Activated CD4-positive, alpha-beta T cell treated with anti-CD3 and anti-CD28 coated beads for 36 hours (primary cell): ENCODE measurements around the gene GLIPR2. TPM values are rescaled to one million over a fixed set of nuclear protein-coding genes. Genes with fewer than 3 reads are reported as not detected.

ENCODE experiments used
- ATAC-seq: fragments of 200-7000 bp; cut with Tn5 transposase; one replicate; pipeline ENCODE4 v1.10.0; 2021; ENCODE audit warnings: mild to moderate bottlenecking, moderate library complexity
- CTCF ChIA-PET: fragments of 350-600 bp; sonication (Branson Sonifier 250); formaldehyde crosslinking; loops from one replicate; lab custom pipeline; 2021; ENCODE audit warnings: antibody characterized with exemption; lab: Charles Lee
- POLR2A ChIA-PET: fragments of 350-600 bp; sonication (Branson Sonifier 250); formaldehyde crosslinking; loops from one replicate; lab custom pipeline; 2021; ENCODE audit warnings: antibody characterized with exemption, inconsistent platforms; lab: Charles Lee
- DNase-seq: peaks from one replicate; pipeline ENCODE4 v3.0.0-alpha.2; 2020
- H3K27ac Mint-ChIP-seq: one replicate; pipeline ENCODE4 v1.8.0; 2021; ENCODE audit warnings: mixed read lengths
- H3K27me3 Mint-ChIP-seq: one replicate; pipeline ENCODE4 v1.8.0; 2021; ENCODE audit warnings: mixed read lengths
- H3K36me3 Mint-ChIP-seq: one replicate; pipeline ENCODE4 v1.8.0; 2021; ENCODE audit warnings: low read depth, mixed read lengths
- H3K4me1 Mint-ChIP-seq: one replicate; pipeline ENCODE4 v1.8.0; 2021; ENCODE audit warnings: mixed read lengths
- H3K4me3 Mint-ChIP-seq: one replicate; pipeline ENCODE4 v1.8.0; 2021; ENCODE audit warnings: mild to moderate bottlenecking, moderate library complexity, mixed read lengths
- H3K9me3 Mint-ChIP-seq: one replicate; pipeline ENCODE4 v1.8.0; 2021; ENCODE audit warnings: low read depth, mixed read lengths
- intact Hi-C, 2 experiments: fragments of 100-400 bp; cut with DNase I in 1 of 2; cut with micrococcal nuclease in 1 of 2; formaldehyde crosslinking; loops; one replicate each; pipeline versions ENCODE4 v1.14.2 to v1.15.1; 2022 to 2024; cut with DNase I, micrococcal nuclease
- total RNA-seq, 2 experiments: library from RNA; stranded (reverse); gene quantifications; one replicate each; pipeline ENCODE4 v1.2.3, GENCODE V29; 2021

GLIPR2 gene
- total RNA-seq, 2 experiments from 2014 or later, result 13.7 to 18.4 TPM

DNA sequence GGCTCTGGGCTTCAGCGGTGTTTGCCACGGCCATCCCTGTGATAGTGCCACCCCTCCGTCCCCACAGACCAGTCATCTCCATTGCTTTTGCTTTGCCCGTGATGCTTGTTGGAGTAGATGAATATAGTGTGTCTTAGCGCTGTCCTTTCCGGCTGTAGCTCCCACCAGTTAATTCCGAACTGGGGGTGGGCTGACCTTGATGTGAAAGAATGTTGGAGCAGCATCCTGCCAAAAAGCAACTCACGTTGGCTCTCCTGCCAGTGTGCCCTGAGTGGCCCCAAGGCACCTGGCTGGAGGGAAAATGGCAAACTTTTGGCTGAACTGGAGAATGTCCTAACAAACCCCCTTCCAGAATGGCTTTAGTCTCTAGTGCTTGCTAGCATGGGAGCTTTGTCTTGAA lies 74.2 kb downstream of the GLIPR2 start:
- Mint-ChIP-seq H3K9me3 (no peaks in the 10 kb centered on the region), H3K27ac (peak overlapping the region; percentile 59), H3K27me3 (no peaks in the 10 kb centered on the region), H3K4me3 (no peak overlapping the region), H3K4me1 (peaks cover 55% of the 10 kb centered on the region), H3K36me3 (peaks cover 60% of the 10 kb centered on the region)
- POLR2A ChIA-PET, result interaction anchor here (1.2 kb wide), 1 partner anchor 14 kb away, joined by 4 read pairs; no protein-coding TSS in a partner anchor
- no peak for ATAC-seq
- intact Hi-C loops, result loop anchor here in 1 of 2 experiments (10.0 kb wide), 1 partner anchor 124 kb away; no protein-coding TSS in a partner anchor
- DNase-seq, result no peak
- CTCF ChIA-PET, result interaction anchor here (1.3 kb wide), 1 partner anchor 21 kb away, joined by 6 read pairs; the partner anchor contains the start of gene CLTA

DNA sequence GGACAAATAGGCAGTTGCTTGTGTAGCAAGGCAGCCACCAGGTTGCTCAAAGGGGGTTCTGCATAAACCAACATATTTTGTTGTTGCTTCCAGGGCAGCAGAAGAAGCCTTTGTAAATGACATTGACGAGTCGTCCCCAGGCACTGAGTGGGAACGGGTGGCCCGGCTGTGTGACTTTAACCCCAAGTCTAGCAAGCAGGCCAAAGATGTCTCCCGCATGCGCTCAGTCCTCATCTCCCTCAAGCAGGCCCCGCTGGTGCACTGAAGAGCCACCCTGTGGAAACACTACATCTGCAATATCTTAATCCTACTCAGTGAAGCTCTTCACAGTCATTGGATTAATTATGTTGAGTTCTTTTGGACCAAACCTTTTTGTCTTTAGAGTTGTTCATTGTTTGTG lies 75.0 kb downstream of the GLIPR2 start:
- CTCF ChIA-PET, result interaction anchor here (0.6 to 1.1 kb wide), 2 partner anchors 9 to 66 kb away, joined by 3 read pairs; no protein-coding TSS in a partner anchor
- H3K9me3 Mint-ChIP-seq, result no peaks in the 10 kb centered on the region
- intact Hi-C loops, result loop anchor here in 1 of 2 experiments (10.0 kb wide), 1 partner anchor 123 kb away; no protein-coding TSS in a partner anchor

DNA sequence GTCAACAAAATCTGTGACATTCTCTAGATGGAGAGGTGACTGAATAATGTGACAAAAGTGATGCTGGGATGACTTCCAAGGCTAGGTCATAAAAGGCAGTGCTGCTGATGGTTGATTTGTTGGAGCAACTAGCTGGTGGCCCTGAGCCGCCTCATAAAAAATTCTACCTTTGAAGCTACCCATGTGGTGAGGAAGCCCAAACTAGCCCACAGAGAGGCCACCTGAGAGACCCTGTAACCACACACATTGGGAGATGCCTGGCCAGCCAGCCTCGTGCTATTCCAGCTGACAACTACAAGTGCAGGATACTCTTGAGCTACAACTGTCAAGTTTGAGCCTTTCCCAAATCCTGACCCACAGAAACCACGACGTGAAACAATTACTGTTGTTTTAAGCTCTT lies 76.9 kb downstream of the GLIPR2 start:
- DNase-seq (no peak), ATAC-seq (no peak)
- CTCF ChIA-PET, result interaction anchor here (0.6 to 1.3 kb wide), 5 partner anchors 11 to 1213 kb away, joined by 3 to 4 read pairs (median 3); partner anchors contain the start of gene CLTA
- intact Hi-C loops, result loop anchor here (2.0 to 10.0 kb wide), 2 partner anchors 21 to 121 kb away; no protein-coding TSS in a partner anchor
- Mint-ChIP-seq H3K9me3 (no peaks in the 10 kb centered on the region), H3K27me3 (no peaks in the 10 kb centered on the region), H3K4me1 (peaks cover 48% of the 10 kb centered on the region), H3K27ac (peak overlapping the region; percentile 41), H3K36me3 (peaks cover 52% of the 10 kb centered on the region), H3K4me3 (no peak overlapping the region)
- POLR2A ChIA-PET, result interaction anchor here (1.1 kb wide), 1 partner anchor 23 kb away, joined by 3 read pairs; the partner anchor contains the start of gene CLTA

More for the DNA sequence above, 75.0 kb downstream of the GLIPR2 start:
- peaks cover 53% of the 10 kb centered on the region for H3K4me1 Mint-ChIP-seq
- no peak overlapping the region for H3K4me3 Mint-ChIP-seq
- peak overlapping the region; percentile 53 for H3K27ac Mint-ChIP-seq
- POLR2A ChIA-PET, result no interaction called here
- no peaks in the 10 kb centered on the region for H3K27me3 Mint-ChIP-seq
- ATAC-seq (no peak), DNase-seq (no peak)
- H3K36me3 Mint-ChIP-seq, result peaks cover 59% of the 10 kb centered on the region

Other genes with a start within 250 kb of the GLIPR2 start
- not detected for gene HRCT1, start 230.5 kb upstream of the GLIPR2 start, total RNA-seq
- gene SPAAR, start 227.2 kb upstream of the GLIPR2 start, total RNA-seq, result not detected
- not detected for gene OR2S2, start 178.6 kb upstream of the GLIPR2 start, total RNA-seq
- 1 to 10 TPM; 5.0 to 5.6 TPM for gene RECK, start 99.8 kb upstream of the GLIPR2 start, total RNA-seq
- gene CCIN, start 32.7 kb downstream of the GLIPR2 start, total RNA-seq, result not detected
- 100 to 1,000 TPM; 123 to 133 TPM for gene CLTA, start 54.2 kb downstream of the GLIPR2 start, total RNA-seq
- gene GNE, start 121.7 kb downstream of the GLIPR2 start, total RNA-seq, result 10 to 100 TPM; 17.0 to 19.0 TPM